BJ (cell line): ENCODE results near the gene B3GNT3. TPM values are rescaled to one million over a fixed set of nuclear protein-coding genes. Genes with fewer than 3 reads are reported as not detected.
"Not testable (repeated sequence)": the region's sequence is repeated elsewhere in the genome, so short reads cannot be mapped to it uniquely, and the experiment has no call there.

Experiments
- CTCF ChIA-PET: fragments of 350-600 bp; formaldehyde crosslinking; extraction: SDS; loops from one replicate; lab custom pipeline; 2021; ENCODE audit warnings: antibody characterized with exemption, inconsistent platforms; lab: Yijun Ruan, JAX
- POLR2A ChIA-PET: fragments of 300-600 bp; sonication (Branson Sonifier 250); formaldehyde crosslinking; extraction: SDS; loops from one replicate; lab custom pipeline; 2021; ENCODE audit warnings: antibody characterized with exemption; lab: Charles Lee
- DNase-seq: peaks from one replicate; pipeline ENCODE4 v3.0.0-alpha.2; 2011; ENCODE audit warnings: low read depth
- H3K27me3 ChIP-seq: 2 replicates; pipeline ENCODE4 v1.6.0; 2011; ENCODE audit warnings: low read length; ENCODE audit not compliant: control insufficient read depth, insufficient read depth
- H3K36me3 ChIP-seq: 2 replicates; pipeline ENCODE4 v1.5.1; 2011; ENCODE audit warnings: low read length; ENCODE audit not compliant: control insufficient read depth, insufficient read depth
- H3K4me3 ChIP-seq: 2 replicates; pipeline ENCODE4 v1.5.1; 2011; ENCODE audit warnings: low read depth, mild to moderate bottlenecking, control low read depth, low read length
- CTCF ChIP-seq: IDR thresholded peaks from 2 replicates; pipeline ENCODE4 v1.5.1; 2011; ENCODE audit warnings: low read depth, mild to moderate bottlenecking, control low read depth, inconsistent platforms, low read length, moderate library complexity; ENCODE audit not compliant: insufficient read depth
- polyA plus RNA-seq: library from polyadenylated mRNA; depleted of rRNA; stranded (reverse); fragments of >200 nt; gene quantifications from 2 replicates; pipeline ENCODE4 v1.2.3, GENCODE V29; 2011

Gene B3GNT3
- polyA plus RNA-seq, 1 experiment, result not detected

DNA sequence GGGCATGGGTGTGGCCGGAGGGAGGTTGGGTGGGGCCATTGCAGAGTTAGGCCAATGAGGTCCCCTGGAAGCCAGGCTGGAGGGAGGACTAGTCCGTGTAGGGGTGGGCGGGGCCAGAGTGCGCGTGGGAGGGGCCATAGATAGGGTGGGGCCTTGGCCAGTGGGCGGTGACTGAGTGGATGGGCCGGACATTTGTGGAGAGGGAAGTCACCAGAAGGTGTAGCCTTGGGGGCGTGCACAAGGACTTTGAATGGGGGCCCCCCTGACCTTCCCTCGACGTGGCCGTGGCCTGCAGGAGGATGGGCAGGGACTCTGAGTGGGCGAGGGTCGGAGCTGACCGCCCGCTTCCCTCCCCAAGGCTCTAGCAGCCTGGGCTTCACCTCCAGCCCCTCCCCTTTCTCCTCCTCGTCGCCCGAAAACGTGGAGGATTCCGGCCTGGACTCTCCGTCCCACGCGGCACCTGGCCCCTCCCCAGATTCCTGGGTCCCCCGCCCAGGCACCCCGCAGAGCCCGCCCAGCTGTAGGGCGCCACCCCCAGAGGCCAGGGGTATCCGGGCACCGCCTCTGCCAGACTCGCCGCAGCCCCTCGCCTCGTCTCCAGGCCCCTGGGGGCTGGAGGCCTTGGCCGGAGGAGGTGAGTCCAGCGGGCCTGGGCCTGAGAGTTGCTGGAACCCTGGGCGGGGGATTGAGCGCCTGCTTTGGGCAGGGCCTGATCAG lies 16.5 kb upstream of the B3GNT3 start:
- TF ChIP-seq CTCF, result no peak
- DNase-seq, result no peak
- POLR2A ChIA-PET, result no interaction called here

DNA sequence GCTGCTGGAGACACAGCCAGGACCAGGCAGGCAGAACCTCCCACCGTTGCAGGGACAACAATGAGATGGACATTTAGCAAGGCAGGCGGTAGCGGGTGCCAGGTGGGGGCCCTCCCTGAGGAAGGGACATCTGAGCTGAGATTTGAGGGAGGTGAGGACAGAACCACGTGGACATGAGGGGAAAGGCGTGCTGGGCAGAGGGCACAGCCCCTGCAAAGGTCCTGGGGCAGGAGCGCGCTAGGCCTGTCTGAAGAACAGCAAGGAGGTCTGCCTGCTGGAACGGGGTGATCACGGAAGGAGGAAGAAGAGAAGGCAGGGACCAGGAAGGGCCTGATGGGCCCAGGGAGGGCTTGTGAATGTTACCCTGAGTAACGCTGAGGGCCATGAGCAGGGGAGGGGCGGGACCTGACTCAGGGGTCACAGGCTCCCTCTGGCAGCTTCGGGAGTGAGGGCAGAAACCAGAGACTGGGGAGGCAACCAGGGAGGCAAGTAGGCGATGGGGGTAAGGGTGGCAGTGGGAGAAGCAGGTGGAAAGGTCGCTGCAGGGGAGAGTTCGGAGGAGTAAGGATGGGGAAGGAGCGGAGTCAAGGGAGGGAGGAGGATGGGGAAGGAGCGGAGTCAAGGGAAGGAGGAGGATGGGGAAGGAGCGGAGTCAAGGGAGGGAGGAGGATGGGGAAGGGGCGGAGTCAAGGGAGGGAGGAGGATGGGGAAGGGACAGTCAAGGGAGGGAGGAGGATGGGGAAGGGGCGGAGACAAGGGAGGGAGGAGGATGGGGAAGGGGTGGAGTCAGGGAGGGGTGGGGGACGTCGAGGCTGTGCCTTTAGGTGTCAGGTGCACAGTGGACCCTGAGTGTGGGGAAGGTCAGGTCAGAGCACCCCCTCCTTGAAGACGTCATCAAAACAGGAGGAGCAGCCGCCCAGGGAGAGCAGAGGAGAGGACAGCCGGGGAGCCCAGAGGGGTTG lies 15.7 kb upstream of the B3GNT3 start:
- POLR2A ChIA-PET, result interaction anchor here (0.6 kb wide), 1 partner anchor 174 kb away, joined by 5 read pairs; no protein-coding TSS in a partner anchor
- no peak for DNase-seq
- H3K27me3 ChIP-seq, result no peaks in the 10 kb centered on the region
- TF ChIP-seq CTCF, result no peak
- H3K36me3 ChIP-seq, result no peaks in the 10 kb centered on the region
- peak overlapping the region; percentile 35 for H3K4me3 ChIP-seq
- CTCF ChIA-PET, result interaction anchor here (1.3 kb wide), 1 partner anchor 16 kb away, joined by 3 read pairs; no protein-coding TSS in a partner anchor

More for the DNA sequence above, 16.5 kb upstream of the B3GNT3 start:
- Histone ChIP-seq H3K4me3 (peak overlapping the region; percentile 35), H3K27me3 (no peaks in the 10 kb centered on the region), H3K36me3 (no peaks in the 10 kb centered on the region)
- CTCF ChIA-PET, result no interaction called here

DNA sequence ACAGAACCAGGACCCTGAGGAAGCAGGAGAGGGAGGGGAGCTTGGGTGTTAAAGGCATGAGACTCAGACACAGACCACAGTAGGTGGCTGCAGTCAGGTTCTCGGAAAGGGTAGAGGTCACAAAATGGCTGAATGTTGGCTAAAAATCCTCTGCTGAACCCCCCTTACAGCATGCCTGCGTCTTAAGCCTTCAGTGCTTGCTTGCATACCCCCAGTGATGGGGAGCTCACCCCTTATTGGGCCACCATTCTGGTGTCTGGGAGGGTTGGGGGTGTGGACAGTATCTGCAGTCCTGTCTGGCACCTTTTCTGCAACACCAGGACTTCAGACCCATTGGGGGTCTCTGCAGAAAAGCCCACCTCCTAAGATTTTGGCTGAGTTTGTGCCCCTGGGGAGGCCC lies 14.2 kb upstream of the B3GNT3 start:
- no peak for DNase-seq
- H3K4me3 ChIP-seq, result no peak overlapping the region
- no peaks in the 10 kb centered on the region for H3K27me3 ChIP-seq
- CTCF ChIA-PET, result no interaction called here
- no peak for TF ChIP-seq CTCF
- POLR2A ChIA-PET, result no interaction called here
- no peaks in the 10 kb centered on the region for H3K36me3 ChIP-seq

- DNase-seq, H3K36me3 ChIP-seq, POLR2A ChIA-PET, H3K4me3 ChIP-seq, H3K27me3 ChIP-seq: not testable (repeated sequence)
- CTCF ChIA-PET, result interaction anchor here (0.6 to 2.8 kb wide), 15 partner anchors 8 to 477 kb away, joined by 3 to 10 read pairs (median 4); partner anchors contain the start of gene B3GNT3
These were observed 11.2 kb upstream of the B3GNT3 start for GRCh38 chr19:17783721-17784120.

GRCh38 chr19:17784201-17785008 lies 10.5 kb upstream of the B3GNT3 start:
- peak; percentile 82 for TF ChIP-seq CTCF
- POLR2A ChIA-PET, result no interaction called here
- H3K36me3 ChIP-seq, result no peaks in the 10 kb centered on the region
- no peaks in the 10 kb centered on the region for H3K27me3 ChIP-seq
- CTCF ChIA-PET, result interaction anchor here (0.6 to 2.8 kb wide), 19 partner anchors 8 to 478 kb away, joined by 3 to 10 read pairs (median 4); partner anchors contain the start of gene B3GNT3
- DNase-seq, result no peak
- H3K4me3 ChIP-seq, result no peak overlapping the region
